NCI-H446 treated with DMSO at 0.1 percent for 48 hours (cell line): Measurements from ENCODE around the gene NUMB.

ENCODE experiments used
- DNase-seq: peaks from one replicate; lab custom pipeline; 2025; lab: John Stamatoyannopoulos, UW

Gene NUMB

GRCh38 chr14:73261075-73261474, 197.3 kb downstream of the NUMB start:
- DNase-seq = no peak

- DNase-seq = no peak
Measured at GRCh38 chr14:73260574-73260973, 197.8 kb downstream of the NUMB start.

- no peak for DNase-seq
Measured at GRCh38 chr14:73259837-73260236, 198.5 kb downstream of the NUMB start.

GRCh38 chr14:73258845-73259611, 199.3 kb downstream of the NUMB start:
- DNase-seq = no peak

GRCh38 chr14:73258076-73258475, 200.3 kb downstream of the NUMB start:
- DNase-seq = no peak

- DNase-seq = no peak
Measured at GRCh38 chr14:73255693-73256225, 202.6 kb downstream of the NUMB start.

GRCh38 chr14:73255005-73255400, 203.3 kb downstream of the NUMB start:
- no peak for DNase-seq

- DNase-seq = no peak
Measured at GRCh38 chr14:73254247-73255004, 203.9 kb downstream of the NUMB start.

- DNase-seq = no peak
Measured at GRCh38 chr14:73253721-73254120, 204.6 kb downstream of the NUMB start.

GRCh38 chr14:73253323-73253610, 205.1 kb downstream of the NUMB start:
- no peak for DNase-seq

- no peak for DNase-seq
Measured at GRCh38 chr14:73252491-73253322, 205.6 kb downstream of the NUMB start.

GRCh38 chr14:73251516-73252215, 206.7 kb downstream of the NUMB start:
- no peak for DNase-seq

- no peak for DNase-seq
Measured at GRCh38 chr14:73250781-73251500, 207.4 kb downstream of the NUMB start.

- DNase-seq = no peak
Measured at GRCh38 chr14:73250317-73250713, 208.0 kb downstream of the NUMB start.

GRCh38 chr14:73249564-73250316, 208.6 kb downstream of the NUMB start:
- DNase-seq = no peak

- no peak for DNase-seq
Measured at GRCh38 chr14:73249108-73249507, 209.2 kb downstream of the NUMB start.

- no peak for DNase-seq
Measured at GRCh38 chr14:73248108-73248868, 210.1 kb downstream of the NUMB start.

- DNase-seq = no peak
Measured at GRCh38 chr14:73246387-73247150, 211.8 kb downstream of the NUMB start.
